ENCODE measurements around the gene SRSF6. TPM values are rescaled to one million over a fixed set of nuclear protein-coding genes. Genes with fewer than 3 reads are reported as not detected.

The SRSF6 gene
- polyA plus RNA-seq, 1 donor from 2014 or later: 225 TPM

GRCh38 chr20:43431134-43431519 is 26.6 kb upstream of the SRSF6 start:
- Histone ChIP-seq H4K20me1 (ENCODE audit: insufficient read depth) (no peaks in the 10 kb centered on the region), H3K9ac (ENCODE audit: low read length) (no peak overlapping the region), H3K9me3 (ENCODE audit: low read length) (no peaks in the 10 kb centered on the region), H3K79me2 (replicated peaks; ENCODE audit: insufficient read depth, low read length) (no peaks in the 10 kb centered on the region), H3K27ac (ENCODE audit: low read length) (no peak overlapping the region), H3K27me3 (ENCODE audit: insufficient read depth, low read depth, low read length) (no peaks in the 10 kb centered on the region), H3K4me3 (ENCODE audit: low read length) (no peak overlapping the region), H3K4me2 (ENCODE audit: low read length) (no peak overlapping the region), H3K9me2 (ENCODE audit: insufficient read depth, low read length) (no peaks in the 10 kb centered on the region), H3F3A (ENCODE audit: insufficient read depth, low read length, poor library complexity, severe bottlenecking) (no peaks in the 10 kb centered on the region), H3K36me3 (ENCODE audit: insufficient read depth, low read length) (no peaks in the 10 kb centered on the region), H2AFZ (ENCODE audit: low read depth, low read length) (no peak overlapping the region)
- TF ChIP-seq CTCF (IDR thresholded peaks at IDR 0.05; ENCODE audit: poor library complexity, severe bottlenecking) (no peak), SMC3 (conservative IDR thresholded peaks at IDR 0.05; ENCODE audit: poor library complexity) (no peak), TAF1 (IDR thresholded peaks at IDR 0.05; ENCODE audit: low read depth) (no peak), RAD21 (conservative IDR thresholded peaks at IDR 0.05) (no peak), MXI1 (conservative IDR thresholded peaks at IDR 0.05; ENCODE audit: poor library complexity, severe bottlenecking) (no peak), REST (IDR thresholded peaks at IDR 0.05; ENCODE audit: borderline replicate concordance) (no peak), POLR2AphosphoS5 (IDR thresholded peaks at IDR 0.05) (no peak), EZH2 (IDR thresholded peaks at IDR 0.05; ENCODE audit: borderline replicate concordance, insufficient read depth, low read length, poor library complexity, severe bottlenecking) (no peak), EP300 (conservative IDR thresholded peaks at IDR 0.05; ENCODE audit: poor library complexity, severe bottlenecking) (no peak)

GRCh38 chr20:43432498-43432897 is 25.2 kb upstream of the SRSF6 start:
- Histone ChIP-seq H3K4me2 (ENCODE audit: low read length) (no peak overlapping the region), H3K36me3 (ENCODE audit: insufficient read depth, low read length) (no peaks in the 10 kb centered on the region), H3K9me2 (ENCODE audit: insufficient read depth, low read length) (no peaks in the 10 kb centered on the region), H3K9ac (ENCODE audit: low read length) (no peak overlapping the region), H3F3A (ENCODE audit: insufficient read depth, low read length, poor library complexity, severe bottlenecking) (no peaks in the 10 kb centered on the region), H3K9me3 (ENCODE audit: low read length) (no peaks in the 10 kb centered on the region), H4K20me1 (ENCODE audit: insufficient read depth) (no peaks in the 10 kb centered on the region), H3K27me3 (ENCODE audit: insufficient read depth, low read depth, low read length) (no peaks in the 10 kb centered on the region), H2AFZ (ENCODE audit: low read depth, low read length) (no peak overlapping the region), H3K27ac (ENCODE audit: low read length) (no peak overlapping the region), H3K4me3 (ENCODE audit: low read length) (no peak overlapping the region), H3K79me2 (replicated peaks; ENCODE audit: insufficient read depth, low read length) (no peaks in the 10 kb centered on the region)
- TF ChIP-seq REST (IDR thresholded peaks at IDR 0.05; ENCODE audit: borderline replicate concordance) (no peak), EZH2 (IDR thresholded peaks at IDR 0.05; ENCODE audit: borderline replicate concordance, insufficient read depth, low read length, poor library complexity, severe bottlenecking) (no peak), POLR2AphosphoS5 (IDR thresholded peaks at IDR 0.05) (no peak), SMC3 (conservative IDR thresholded peaks at IDR 0.05; ENCODE audit: poor library complexity) (no peak), MXI1 (conservative IDR thresholded peaks at IDR 0.05; ENCODE audit: poor library complexity, severe bottlenecking) (no peak), EP300 (conservative IDR thresholded peaks at IDR 0.05; ENCODE audit: poor library complexity, severe bottlenecking) (no peak), RAD21 (conservative IDR thresholded peaks at IDR 0.05) (no peak), CTCF (IDR thresholded peaks at IDR 0.05; ENCODE audit: poor library complexity, severe bottlenecking) (no peak)
